ENCODE results near the gene ZFP91. TPM values are rescaled to one million over a fixed set of nuclear protein-coding genes. Genes with fewer than 3 reads are reported as not detected.

Gene ZFP91
- total and polyA plus RNA-seq, 9 of the 15 experiments (the other 6 are each of a cell fraction or from before 2014, with no cell fraction given): 17.6 to 58.3 (median 34.0) TPM

GRCh38 chr11:58591659-58592058 lies 12.8 kb downstream of the ZFP91 start:
- Histone ChIP-seq H3K9ac (ENCODE audit: insufficient read depth in 1 of 2, low read depth in 2 of 2, low read length in 2 of 2) (no peak overlapping the region), H4K20me1 (replicated peaks; ENCODE audit: control insufficient read depth, insufficient read depth, low read length) (no peaks in the 10 kb centered on the region), H3K27me3 (ENCODE audit: control insufficient read depth in 2 of 2, insufficient read depth in 2 of 2, low read length in 2 of 2) (no peaks in the 10 kb centered on the region), H3K4me3 (no peak overlapping the region), H3K4me2 (ENCODE audit: insufficient read depth, low read length) (no peak overlapping the region), H3K79me2 (ENCODE audit: control insufficient read depth, insufficient read depth, low read length) (peaks cover 99% of the 10 kb centered on the region), H3K9me1 (ENCODE audit: control insufficient read depth, insufficient read depth, low read length) (peaks cover 3% of the 10 kb centered on the region), H3K36me3 (ENCODE audit: control insufficient read depth, insufficient read depth, low read length) (peaks cover 54% of the 10 kb centered on the region), H3K9me3 (replicated peaks; ENCODE audit: control insufficient read depth, insufficient read depth, low read depth, low read length) (no peaks in the 10 kb centered on the region), H3K4me1 (replicated peaks in 1 of 2; ENCODE audit: control insufficient read depth in 2 of 2, insufficient read depth in 2 of 2, low read length in 2 of 2) (peaks cover 4 to 13% of the 10 kb centered on the region in 2 experiments; a peak in 4 of 5 replicates), H2AFZ (ENCODE audit: low read depth, low read length) (no peak overlapping the region), H3K27ac (ENCODE audit: extremely low read depth, low read depth, low read length) (no peak overlapping the region)
- no peak for ATAC-seq
- POLR2A ChIA-PET: interaction anchor here (0.7 kb wide), 1 partner anchor 38 kb away, joined by 3 read pairs; no protein-coding TSS in a partner anchor
- CTCF ChIA-PET (ENCODE audit: low intra/inter-chr PET ratio): no interaction called here
- intact Hi-C loops (cut with micrococcal nuclease): no loop called here
- DNase-seq (ENCODE audit: extremely low read depth in 1 of 4, low spot score in 3 of 4): no peak
- no TSS peak for BruUV-seq (replicated peaks)
- in situ Hi-C loops (cut with MboI): no loop called here
- WGBS (ENCODE audit: insufficient coverage, low coverage, missing lambda C conversion rate): 86% methylated on average over 3 of the region's 3 CpGs
- FAIRE-seq: no peak
- TF ChIP-seq ZNF780A (CRISPR knock-in tag; IDR thresholded peaks at IDR 0.05) (no peak), MEIS2 (IDR thresholded peaks at IDR 0.05; ENCODE audit: partially characterized antibody) (no peak), TCFL5 (CRISPR knock-in tag; conservative IDR thresholded peaks at IDR 0.05) (no peak), ZNF551 (CRISPR knock-in tag; IDR thresholded peaks at IDR 0.05) (no peak), HNRNPK (IDR thresholded peaks at IDR 0.05; ENCODE audit: low read depth, low read length, poor library complexity, severe bottlenecking) (no peak), NFE2 (IDR thresholded peaks at IDR 0.05; ENCODE audit: low read depth) (no peak), TCF7L2 (IDR thresholded peaks at IDR 0.05; ENCODE audit: low read depth, low read length) (no peak), TRIM28 (IDR thresholded peaks at IDR 0.05) (no peak), ZNF407 (IDR thresholded peaks at IDR 0.05; ENCODE audit: low read depth) (no peak), RFX1 (IDR thresholded peaks at IDR 0.05) (no peak), MLLT1 (IDR thresholded peaks at IDR 0.05) (no peak), ZBTB7A (IDR thresholded peaks at IDR 0.05; ENCODE audit: borderline replicate concordance, control insufficient read depth, low read depth, low read length) (no peak), SAFB (IDR thresholded peaks at IDR 0.05; ENCODE audit: borderline replicate concordance, low read depth, low read length) (no peak), KLF1 (tag; IDR thresholded peaks at IDR 0.05) (no peak), SIX5 (IDR thresholded peaks at IDR 0.05; ENCODE audit: borderline replicate concordance in 1 of 2, insufficient read depth in 1 of 2, low read depth in 1 of 2, low read length in 2 of 2) (no peak)

Measured in K562 (cell line).